WTC11 (cell line): Measurements from ENCODE around the gene CADM1. TPM values are rescaled to one million over a fixed set of nuclear protein-coding genes. Genes with fewer than 3 reads are reported as not detected.

ENCODE experiments used
- ATAC-seq: fragments of 200-7000 bp; cut with Tn5 transposase; 2 replicates; pipeline ENCODE4 v1.10.0; 2021; ENCODE audit warnings: mild to moderate bottlenecking, moderate library complexity
- CTCF ChIA-PET: fragments of 300-600 bp; sonication (Branson Sonifier 250); formaldehyde crosslinking; loops from one replicate; lab custom pipeline; 2021; ENCODE audit warnings: antibody characterized with exemption; lab: Charles Lee
- POLR2A ChIA-PET: fragments of 350-600 bp; sonication (Branson Sonifier 250); formaldehyde crosslinking; loops from one replicate; lab custom pipeline; 2021; ENCODE audit warnings: antibody characterized with exemption; lab: Charles Lee
- DNase-seq: peaks from one replicate; pipeline ENCODE4 v3.0.0; 2021; ENCODE audit warnings: low spot score
- H3K27ac Mint-ChIP-seq: 2 replicates; pipeline ENCODE4 v1.8.0; 2021; ENCODE audit warnings: mixed read lengths
- H3K27me3 Mint-ChIP-seq: 2 replicates; pipeline ENCODE4 v1.8.0; 2021; ENCODE audit warnings: low read depth, mild to moderate bottlenecking, moderate library complexity, mixed read lengths
- H3K36me3 Mint-ChIP-seq: 2 replicates; pipeline ENCODE4 v1.8.0; 2021; ENCODE audit warnings: mixed read lengths
- H3K4me1 Mint-ChIP-seq: 2 replicates; pipeline ENCODE4 v1.8.0; 2022; ENCODE audit warnings: mixed read lengths
- H3K4me3 Mint-ChIP-seq: 2 replicates; pipeline ENCODE4 v1.8.0; 2021; ENCODE audit warnings: mild to moderate bottlenecking, moderate library complexity, mixed read lengths
- H3K9me3 Mint-ChIP-seq: 2 replicates; pipeline ENCODE4 v1.8.0; 2021; ENCODE audit warnings: mixed read lengths
- CREM ChIP-seq: sonication (generic); formaldehyde crosslinking; IDR thresholded peaks from 2 replicates; pipeline ENCODE4 v1.8.1; 2022; ENCODE audit warnings: mild to moderate bottlenecking, missing genetic modification reagents, moderate library complexity
- ELF4 ChIP-seq: sonication (generic); formaldehyde crosslinking; IDR thresholded peaks from 2 replicates; pipeline ENCODE4 v1.8.1; 2022; ENCODE audit warnings: low read depth, mild to moderate bottlenecking, moderate library complexity, missing genetic modification reagents
- FOXP1 ChIP-seq: sonication (generic); formaldehyde crosslinking; IDR thresholded peaks from 2 replicates; pipeline ENCODE4 v1.8.0; 2022; ENCODE audit warnings: missing genetic modification reagents, mild to moderate bottlenecking, moderate library complexity, borderline replicate concordance
- GABPB1 ChIP-seq: sonication (generic); formaldehyde crosslinking; IDR thresholded peaks from 2 replicates; pipeline ENCODE4 v1.8.1; 2023; ENCODE audit warnings: mild to moderate bottlenecking, missing genetic modification reagents
- HMGA2 ChIP-seq: fragments of 250-450 bp; sonication (Bioruptor Pico); IDR thresholded peaks from 2 replicates; pipeline ENCODE4 v1.4.0; 2021; ENCODE audit warnings: mild to moderate bottlenecking, moderate library complexity
- IRF2 ChIP-seq: sonication (generic); formaldehyde crosslinking; IDR thresholded peaks from 2 replicates; pipeline ENCODE4 v1.8.0; 2022; ENCODE audit warnings: low read depth, missing genetic modification reagents, borderline replicate concordance
- JAZF1 ChIP-seq: fragments of 250-450 bp; sonication (Bioruptor Pico); IDR thresholded peaks from 2 replicates; pipeline ENCODE4 v1.9.0; 2021; ENCODE audit warnings: moderate library complexity, mild to moderate bottlenecking, inconsistent platforms
- NFYB ChIP-seq: sonication (generic); formaldehyde crosslinking; conservative IDR thresholded peaks from 2 replicates; pipeline ENCODE4 v1.8.0; 2022; ENCODE audit warnings: low read depth, missing genetic modification reagents
- NR1H2 ChIP-seq: sonication (generic); formaldehyde crosslinking; IDR thresholded peaks from 2 replicates; pipeline ENCODE4 v1.9.0; 2021; ENCODE audit warnings: mild to moderate bottlenecking, moderate library complexity, missing genetic modification reagents
- NR2C2 ChIP-seq: sonication (generic); formaldehyde crosslinking; IDR thresholded peaks from 2 replicates; pipeline ENCODE4 v1.8.0; 2022; ENCODE audit warnings: mild to moderate bottlenecking, missing genetic modification reagents
- NR3C1 ChIP-seq: sonication (generic); formaldehyde crosslinking; conservative IDR thresholded peaks from 2 replicates; pipeline ENCODE4 v1.8.1; 2023; ENCODE audit warnings: low read depth, mild to moderate bottlenecking, missing genetic modification reagents
- TEAD4 ChIP-seq: sonication (generic); formaldehyde crosslinking; IDR thresholded peaks from 2 replicates; pipeline ENCODE4 v1.8.0; 2022; ENCODE audit warnings: mild to moderate bottlenecking, missing genetic modification reagents
- ZBTB21 ChIP-seq: sonication (generic); formaldehyde crosslinking; IDR thresholded peaks from 2 replicates; pipeline ENCODE4 v1.8.1; 2023; ENCODE audit warnings: mild to moderate bottlenecking, missing genetic modification reagents, borderline replicate concordance
- ZNF138 ChIP-seq: sonication (generic); formaldehyde crosslinking; conservative IDR thresholded peaks from 2 replicates; pipeline ENCODE4 v1.8.1; 2022; ENCODE audit warnings: mild to moderate bottlenecking, moderate library complexity, missing genetic modification reagents
- ZNF232 ChIP-seq: sonication (generic); formaldehyde crosslinking; IDR thresholded peaks from 2 replicates; pipeline ENCODE4 v1.8.0; 2022; ENCODE audit warnings: mild to moderate bottlenecking, missing genetic modification reagents
- ZNF416 ChIP-seq: fragments of 250-450 bp; sonication (Bioruptor Pico); IDR thresholded peaks from 2 replicates; pipeline ENCODE4 v1.9.0; 2021; ENCODE audit warnings: mild to moderate bottlenecking, inconsistent platforms
- ZNF671 ChIP-seq: fragments of 250-450 bp; sonication (Bioruptor Pico); IDR thresholded peaks from 2 replicates; pipeline ENCODE4 v1.8.0; 2021; ENCODE audit warnings: mild to moderate bottlenecking
- total RNA-seq: library from RNA; stranded (reverse); gene quantifications from 3 replicates; pipeline ENCODE4 v1.2.3, GENCODE V29; 2021
- TF ChIP-seq, protein P1 (sequence below): sonication (generic); formaldehyde crosslinking; IDR thresholded peaks from 2 replicates; pipeline ENCODE4 v1.8.0; 2023; ENCODE audit warnings: missing genetic modification reagents
- TF ChIP-seq, protein P2 (sequence below): sonication (generic); formaldehyde crosslinking; IDR thresholded peaks from 2 replicates; pipeline ENCODE4 v1.8.1; 2023; ENCODE audit warnings: mild to moderate bottlenecking, missing genetic modification reagents
- TF ChIP-seq, protein P3 (sequence below): sonication (generic); formaldehyde crosslinking; IDR thresholded peaks from 2 replicates; pipeline ENCODE4 v1.8.1; 2023; ENCODE audit warnings: mild to moderate bottlenecking, missing genetic modification reagents, borderline replicate concordance
- TF ChIP-seq, protein P4 (sequence below): fragments of 250-450 bp; sonication (Bioruptor Pico); IDR thresholded peaks from 2 replicates; pipeline ENCODE4 v1.9.0; 2021; ENCODE audit warnings: mild to moderate bottlenecking
- TF ChIP-seq, protein P5 (sequence below): sonication (generic); formaldehyde crosslinking; IDR thresholded peaks from 2 replicates; pipeline ENCODE4 v1.8.1; 2023; ENCODE audit warnings: mild to moderate bottlenecking, missing genetic modification reagents, moderate library complexity
- TF ChIP-seq, protein P6 (sequence below): sonication (generic); formaldehyde crosslinking; IDR thresholded peaks from 2 replicates; pipeline ENCODE4 v1.8.0; 2022; ENCODE audit warnings: mild to moderate bottlenecking, missing genetic modification reagents
- TF ChIP-seq, protein P7 (sequence below): fragments of 250-450 bp; sonication (Bioruptor Pico); IDR thresholded peaks from 2 replicates; pipeline ENCODE4 v1.8.0; 2021; ENCODE audit warnings: mild to moderate bottlenecking

Gene CADM1
- total RNA-seq, 1 experiment from 2014 or later, result 26.8 TPM

DNA sequence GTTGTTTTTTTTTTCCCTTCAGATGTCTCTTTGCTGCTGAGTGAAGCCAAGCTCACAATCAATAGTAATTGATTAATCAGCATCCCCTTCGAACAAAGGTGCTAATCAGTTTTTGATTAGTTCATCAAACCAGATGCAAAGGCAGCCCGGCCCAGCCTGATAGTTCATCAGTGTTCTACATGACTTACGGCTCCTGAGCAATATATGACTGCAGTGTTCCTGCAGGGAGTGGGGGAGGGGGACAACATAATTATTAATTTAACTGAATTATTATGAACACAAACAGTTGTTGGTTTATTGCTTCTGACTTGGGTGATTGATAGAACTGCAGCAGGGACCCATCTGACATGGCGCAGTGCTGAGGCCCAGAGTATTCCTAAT lies 315.3 kb downstream of the CADM1 start:
- H3K27ac Mint-ChIP-seq, result no peak overlapping the region
- CTCF ChIA-PET, result no interaction called here
- peaks cover 3% of the 10 kb centered on the region; the same call in 1 of the 2 replicates for H3K27me3 Mint-ChIP-seq
- POLR2A ChIA-PET, result no interaction called here
- TF ChIP-seq, protein P1, sequence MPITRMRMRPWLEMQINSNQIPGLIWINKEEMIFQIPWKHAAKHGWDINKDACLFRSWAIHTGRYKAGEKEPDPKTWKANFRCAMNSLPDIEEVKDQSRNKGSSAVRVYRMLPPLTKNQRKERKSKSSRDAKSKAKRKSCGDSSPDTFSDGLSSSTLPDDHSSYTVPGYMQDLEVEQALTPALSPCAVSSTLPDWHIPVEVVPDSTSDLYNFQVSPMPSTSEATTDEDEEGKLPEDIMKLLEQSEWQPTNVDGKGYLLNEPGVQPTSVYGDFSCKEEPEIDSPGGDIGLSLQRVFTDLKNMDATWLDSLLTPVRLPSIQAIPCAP (CRISPR knock-in tag), result no peak
- TF ChIP-seq IRF2 (CRISPR knock-in tag) (no peak), ZNF138 (CRISPR knock-in tag) (no peak), NR3C1 (CRISPR knock-in tag) (no peak), ZNF416 (CRISPR knock-in tag) (no peak), HMGA2 (CRISPR knock-in tag) (no peak), ZBTB21 (CRISPR knock-in tag) (no peak), TEAD4 (no peak), ELF4 (no peak), GABPB1 (CRISPR knock-in tag) (no peak), FOXP1 (no peak), NFYB (CRISPR knock-in tag) (no peak)
- TF ChIP-seq, protein P2, sequence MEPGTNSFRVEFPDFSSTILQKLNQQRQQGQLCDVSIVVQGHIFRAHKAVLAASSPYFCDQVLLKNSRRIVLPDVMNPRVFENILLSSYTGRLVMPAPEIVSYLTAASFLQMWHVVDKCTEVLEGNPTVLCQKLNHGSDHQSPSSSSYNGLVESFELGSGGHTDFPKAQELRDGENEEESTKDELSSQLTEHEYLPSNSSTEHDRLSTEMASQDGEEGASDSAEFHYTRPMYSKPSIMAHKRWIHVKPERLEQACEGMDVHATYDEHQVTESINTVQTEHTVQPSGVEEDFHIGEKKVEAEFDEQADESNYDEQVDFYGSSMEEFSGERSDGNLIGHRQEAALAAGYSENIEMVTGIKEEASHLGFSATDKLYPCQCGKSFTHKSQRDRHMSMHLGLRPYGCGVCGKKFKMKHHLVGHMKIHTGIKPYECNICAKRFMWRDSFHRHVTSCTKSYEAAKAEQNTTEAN, result no peak
- TF ChIP-seq, protein P3, sequence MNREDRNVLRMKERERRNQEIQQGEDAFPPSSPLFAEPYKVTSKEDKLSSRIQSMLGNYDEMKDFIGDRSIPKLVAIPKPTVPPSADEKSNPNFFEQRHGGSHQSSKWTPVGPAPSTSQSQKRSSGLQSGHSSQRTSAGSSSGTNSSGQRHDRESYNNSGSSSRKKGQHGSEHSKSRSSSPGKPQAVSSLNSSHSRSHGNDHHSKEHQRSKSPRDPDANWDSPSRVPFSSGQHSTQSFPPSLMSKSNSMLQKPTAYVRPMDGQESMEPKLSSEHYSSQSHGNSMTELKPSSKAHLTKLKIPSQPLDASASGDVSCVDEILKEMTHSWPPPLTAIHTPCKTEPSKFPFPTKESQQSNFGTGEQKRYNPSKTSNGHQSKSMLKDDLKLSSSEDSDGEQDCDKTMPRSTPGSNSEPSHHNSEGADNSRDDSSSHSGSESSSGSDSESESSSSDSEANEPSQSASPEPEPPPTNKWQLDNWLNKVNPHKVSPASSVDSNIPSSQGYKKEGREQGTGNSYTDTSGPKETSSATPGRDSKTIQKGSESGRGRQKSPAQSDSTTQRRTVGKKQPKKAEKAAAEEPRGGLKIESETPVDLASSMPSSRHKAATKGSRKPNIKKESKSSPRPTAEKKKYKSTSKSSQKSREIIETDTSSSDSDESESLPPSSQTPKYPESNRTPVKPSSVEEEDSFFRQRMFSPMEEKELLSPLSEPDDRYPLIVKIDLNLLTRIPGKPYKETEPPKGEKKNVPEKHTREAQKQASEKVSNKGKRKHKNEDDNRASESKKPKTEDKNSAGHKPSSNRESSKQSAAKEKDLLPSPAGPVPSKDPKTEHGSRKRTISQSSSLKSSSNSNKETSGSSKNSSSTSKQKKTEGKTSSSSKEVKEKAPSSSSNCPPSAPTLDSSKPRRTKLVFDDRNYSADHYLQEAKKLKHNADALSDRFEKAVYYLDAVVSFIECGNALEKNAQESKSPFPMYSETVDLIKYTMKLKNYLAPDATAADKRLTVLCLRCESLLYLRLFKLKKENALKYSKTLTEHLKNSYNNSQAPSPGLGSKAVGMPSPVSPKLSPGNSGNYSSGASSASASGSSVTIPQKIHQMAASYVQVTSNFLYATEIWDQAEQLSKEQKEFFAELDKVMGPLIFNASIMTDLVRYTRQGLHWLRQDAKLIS, result no peak
- TF ChIP-seq, protein P4, sequence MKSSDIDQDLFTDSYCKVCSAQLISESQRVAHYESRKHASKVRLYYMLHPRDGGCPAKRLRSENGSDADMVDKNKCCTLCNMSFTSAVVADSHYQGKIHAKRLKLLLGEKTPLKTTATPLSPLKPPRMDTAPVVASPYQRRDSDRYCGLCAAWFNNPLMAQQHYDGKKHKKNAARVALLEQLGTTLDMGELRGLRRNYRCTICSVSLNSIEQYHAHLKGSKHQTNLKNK (CRISPR knock-in tag), result no peak
- TF ChIP-seq, protein P5, sequence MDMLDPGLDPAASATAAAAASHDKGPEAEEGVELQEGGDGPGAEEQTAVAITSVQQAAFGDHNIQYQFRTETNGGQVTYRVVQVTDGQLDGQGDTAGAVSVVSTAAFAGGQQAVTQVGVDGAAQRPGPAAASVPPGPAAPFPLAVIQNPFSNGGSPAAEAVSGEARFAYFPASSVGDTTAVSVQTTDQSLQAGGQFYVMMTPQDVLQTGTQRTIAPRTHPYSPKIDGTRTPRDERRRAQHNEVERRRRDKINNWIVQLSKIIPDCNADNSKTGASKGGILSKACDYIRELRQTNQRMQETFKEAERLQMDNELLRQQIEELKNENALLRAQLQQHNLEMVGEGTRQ (CRISPR knock-in tag), result no peak
- ATAC-seq (no peak), DNase-seq (no peak)
- H3K4me1 Mint-ChIP-seq, result peaks cover 18% of the 10 kb centered on the region
- no peak overlapping the region for H3K4me3 Mint-ChIP-seq
- no peaks in the 10 kb centered on the region for H3K9me3 Mint-ChIP-seq
- H3K36me3 Mint-ChIP-seq, result no peaks in the 10 kb centered on the region

DNA sequence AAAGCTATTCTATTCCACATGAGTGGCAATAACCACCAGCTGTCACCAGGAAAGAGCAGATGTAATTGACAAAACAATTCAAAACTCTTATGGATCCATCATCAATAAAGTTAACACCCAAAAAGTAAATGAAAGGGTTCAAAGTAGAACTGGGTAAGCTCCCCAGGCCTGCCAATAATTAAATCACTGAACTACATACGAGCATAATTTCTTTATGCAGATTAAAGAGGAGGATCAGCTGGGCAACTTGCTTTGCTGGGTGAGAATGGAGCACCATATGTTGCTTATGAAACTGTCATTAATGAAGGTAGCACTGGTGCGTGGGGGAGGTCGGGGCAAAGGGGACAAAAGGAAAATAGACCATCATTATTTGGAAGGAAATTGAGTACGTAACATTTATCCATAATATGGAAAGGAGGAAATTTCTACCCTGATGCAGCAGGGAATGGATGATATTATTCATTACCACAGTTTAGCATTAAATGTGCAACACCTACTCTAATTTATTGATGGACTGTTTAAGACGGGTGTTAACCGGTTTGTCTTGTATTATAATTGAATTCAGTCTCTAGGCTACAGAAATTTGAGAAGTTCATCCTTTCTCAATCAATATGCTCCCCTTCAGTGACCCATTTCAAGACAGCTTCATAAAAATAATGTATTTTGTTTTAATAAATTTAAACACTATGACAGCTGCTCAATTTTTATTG lies 315.9 kb downstream of the CADM1 start:
- Mint-ChIP-seq H3K36me3 (no peaks in the 10 kb centered on the region), H3K27ac (no peak overlapping the region), H3K4me3 (no peak overlapping the region), H3K9me3 (no peaks in the 10 kb centered on the region), H3K27me3 (peaks cover 3% of the 10 kb centered on the region; the same call in 1 of the 2 replicates), H3K4me1 (peaks cover 19% of the 10 kb centered on the region)
- ChIA-PET POLR2A (no interaction called here), CTCF (interaction anchor here (0.9 kb wide), 1 partner anchor 19 kb away, joined by 3 read pairs; no protein-coding TSS in a partner anchor)
- ATAC-seq (no peak), DNase-seq (no peak)
- TF ChIP-seq, protein P6, sequence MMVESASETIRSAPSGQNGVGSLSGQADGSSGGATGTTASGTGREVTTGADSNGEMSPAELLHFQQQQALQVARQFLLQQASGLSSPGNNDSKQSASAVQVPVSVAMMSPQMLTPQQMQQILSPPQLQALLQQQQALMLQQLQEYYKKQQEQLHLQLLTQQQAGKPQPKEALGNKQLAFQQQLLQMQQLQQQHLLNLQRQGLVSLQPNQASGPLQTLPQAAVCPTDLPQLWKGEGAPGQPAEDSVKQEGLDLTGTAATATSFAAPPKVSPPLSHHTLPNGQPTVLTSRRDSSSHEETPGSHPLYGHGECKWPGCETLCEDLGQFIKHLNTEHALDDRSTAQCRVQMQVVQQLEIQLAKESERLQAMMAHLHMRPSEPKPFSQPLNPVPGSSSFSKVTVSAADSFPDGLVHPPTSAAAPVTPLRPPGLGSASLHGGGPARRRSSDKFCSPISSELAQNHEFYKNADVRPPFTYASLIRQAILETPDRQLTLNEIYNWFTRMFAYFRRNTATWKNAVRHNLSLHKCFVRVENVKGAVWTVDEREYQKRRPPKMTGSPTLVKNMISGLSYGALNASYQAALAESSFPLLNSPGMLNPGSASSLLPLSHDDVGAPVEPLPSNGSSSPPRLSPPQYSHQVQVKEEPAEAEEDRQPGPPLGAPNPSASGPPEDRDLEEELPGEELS (CRISPR knock-in tag), result no peak
- no peak for TF ChIP-seq JAZF1
- no peak for TF ChIP-seq NR2C2
- TF ChIP-seq, protein P7, sequence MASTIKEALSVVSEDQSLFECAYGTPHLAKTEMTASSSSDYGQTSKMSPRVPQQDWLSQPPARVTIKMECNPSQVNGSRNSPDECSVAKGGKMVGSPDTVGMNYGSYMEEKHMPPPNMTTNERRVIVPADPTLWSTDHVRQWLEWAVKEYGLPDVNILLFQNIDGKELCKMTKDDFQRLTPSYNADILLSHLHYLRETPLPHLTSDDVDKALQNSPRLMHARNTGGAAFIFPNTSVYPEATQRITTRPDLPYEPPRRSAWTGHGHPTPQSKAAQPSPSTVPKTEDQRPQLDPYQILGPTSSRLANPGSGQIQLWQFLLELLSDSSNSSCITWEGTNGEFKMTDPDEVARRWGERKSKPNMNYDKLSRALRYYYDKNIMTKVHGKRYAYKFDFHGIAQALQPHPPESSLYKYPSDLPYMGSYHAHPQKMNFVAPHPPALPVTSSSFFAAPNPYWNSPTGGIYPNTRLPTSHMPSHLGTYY (CRISPR knock-in tag), result no peak
- no peak for TF ChIP-seq ZNF232
- TF ChIP-seq CREM (CRISPR knock-in tag), result no peak
- TF ChIP-seq ZNF671 (CRISPR knock-in tag), result no peak
- TF ChIP-seq NR1H2 (CRISPR knock-in tag), result no peak
- TF ChIP-seq, protein P5 (CRISPR knock-in tag), result no peak
- TF ChIP-seq, protein P1 (CRISPR knock-in tag), result no peak
